ENCODE measurements around the gene ADRA2C. TPM values are rescaled to one million over a fixed set of nuclear protein-coding genes. Genes with fewer than 3 reads are reported as not detected.

The ADRA2C gene
- total RNA-seq (2014; rRNA removed; shearing (Covaris generic)), result 32.1 and 34.1 TPM in 2 replicates

DNA sequence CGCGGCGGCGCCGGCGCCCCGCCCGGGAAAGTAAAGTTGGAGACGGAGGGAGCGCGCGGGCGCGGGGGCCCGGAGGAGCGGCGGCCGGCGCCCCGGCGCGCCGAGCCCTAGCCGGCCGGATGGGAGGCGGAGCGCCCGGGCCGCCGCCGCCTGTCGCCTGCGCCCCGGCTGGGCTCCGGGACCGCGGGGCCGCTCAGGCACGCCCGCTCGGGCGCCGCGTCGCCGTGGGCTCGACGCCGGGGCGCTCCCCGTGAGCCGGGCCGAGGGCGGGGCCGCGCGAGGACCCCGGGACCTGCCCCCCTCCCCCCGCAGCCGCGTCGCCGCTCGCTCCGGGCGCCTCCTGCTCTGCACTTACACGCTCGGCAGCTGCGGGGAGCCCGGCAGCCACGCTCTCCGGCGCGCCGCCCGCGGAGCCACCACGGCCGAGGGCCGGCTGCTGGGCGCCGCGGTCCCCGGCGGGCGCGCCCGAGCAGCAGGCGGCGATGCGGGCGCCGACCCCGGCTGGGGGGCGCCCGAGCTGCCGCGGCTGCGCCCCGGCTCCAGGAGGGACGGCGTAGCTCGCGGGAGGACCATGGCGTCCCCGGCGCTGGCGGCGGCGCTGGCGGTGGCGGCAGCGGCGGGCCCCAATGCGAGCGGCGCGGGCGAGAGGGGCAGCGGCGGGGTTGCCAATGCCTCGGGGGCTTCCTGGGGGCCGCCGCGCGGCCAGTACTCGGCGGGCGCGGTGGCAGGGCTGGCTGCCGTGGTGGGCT, at the start of gene ADRA2C:
Gene ADRA2C, plus strand, starts transcription at position 350 of the 749 bp plus-strand sequence. Its CDS starts 222 bp downstream, at position 572.
- Histone ChIP-seq H3K4me3 (ENCODE audit: insufficient read depth, low read depth, low read length) (peak within 1 kb of the TSS; percentile 43), H3K27me3 (ENCODE audit: control insufficient read depth, insufficient read depth, low read length) (peaks cover 20% of the 10 kb centered on the region), H3K36me3 (replicated peaks; ENCODE audit: control insufficient read depth, insufficient read depth, low read length) (no peaks in the 10 kb centered on the region)
- peak; percentile 89 for DNase-seq

DNA sequence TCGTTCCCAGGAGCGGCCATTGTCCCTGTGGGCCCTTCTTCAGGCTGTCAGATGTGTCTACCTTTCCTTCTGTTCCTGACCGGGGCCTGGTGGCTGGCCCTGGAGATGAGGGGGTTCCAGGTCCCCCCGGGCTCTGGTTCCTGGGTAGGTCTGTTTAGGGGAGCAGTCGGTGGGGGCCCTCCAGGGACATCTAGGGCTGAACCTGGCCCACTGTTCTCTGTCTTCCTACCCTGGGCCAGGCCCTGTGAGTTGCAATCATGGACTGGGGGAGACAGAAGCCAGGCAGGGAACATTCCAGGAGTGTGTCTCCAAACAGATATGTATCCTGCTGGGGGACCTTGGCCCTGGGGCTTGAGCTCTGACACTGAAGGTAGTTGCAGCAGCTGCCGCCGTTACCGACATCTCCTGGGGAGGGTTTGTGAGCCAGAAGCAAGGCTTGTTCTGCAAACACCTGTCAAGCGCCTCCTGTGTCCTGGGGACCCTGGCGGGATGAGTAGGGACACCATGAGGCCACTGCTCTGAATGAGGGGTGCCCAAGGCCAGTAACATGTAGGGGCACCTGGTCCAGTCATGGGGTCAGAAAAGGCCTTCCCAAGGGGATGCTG, 49.5 kb upstream of the ADRA2C start:
- Histone ChIP-seq H3K27me3 (ENCODE audit: control insufficient read depth, insufficient read depth, low read length) (no peaks in the 10 kb centered on the region), H3K4me3 (ENCODE audit: insufficient read depth, low read depth, low read length) (no peak overlapping the region), H3K36me3 (replicated peaks; ENCODE audit: control insufficient read depth, insufficient read depth, low read length) (no peaks in the 10 kb centered on the region)
- no peak for DNase-seq

DNA sequence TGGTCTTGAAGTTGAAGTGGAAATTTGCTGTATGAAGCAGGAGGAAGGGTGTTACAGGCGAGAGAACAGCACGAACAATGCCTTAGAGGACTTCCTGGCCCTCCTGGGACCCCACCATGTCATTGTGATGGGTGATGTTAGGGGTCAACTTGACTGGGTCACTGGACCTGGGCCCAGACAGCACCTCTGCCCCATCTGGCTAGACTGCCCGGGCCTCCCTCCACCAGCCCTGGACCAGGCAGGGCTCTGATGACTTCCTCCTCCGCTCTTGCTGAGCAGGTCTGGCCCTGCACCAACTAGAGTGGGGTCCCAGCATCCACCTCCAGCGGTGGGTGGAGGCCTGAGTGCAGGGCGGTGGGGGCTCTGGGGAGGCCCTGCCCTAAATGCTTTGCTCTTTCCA, 48.9 kb upstream of the ADRA2C start:
- Histone ChIP-seq H3K36me3 (replicated peaks; ENCODE audit: control insufficient read depth, insufficient read depth, low read length) (no peaks in the 10 kb centered on the region), H3K4me3 (ENCODE audit: insufficient read depth, low read depth, low read length) (no peak overlapping the region), H3K27me3 (ENCODE audit: control insufficient read depth, insufficient read depth, low read length) (no peaks in the 10 kb centered on the region)
- DNase-seq, result no peak

DNA sequence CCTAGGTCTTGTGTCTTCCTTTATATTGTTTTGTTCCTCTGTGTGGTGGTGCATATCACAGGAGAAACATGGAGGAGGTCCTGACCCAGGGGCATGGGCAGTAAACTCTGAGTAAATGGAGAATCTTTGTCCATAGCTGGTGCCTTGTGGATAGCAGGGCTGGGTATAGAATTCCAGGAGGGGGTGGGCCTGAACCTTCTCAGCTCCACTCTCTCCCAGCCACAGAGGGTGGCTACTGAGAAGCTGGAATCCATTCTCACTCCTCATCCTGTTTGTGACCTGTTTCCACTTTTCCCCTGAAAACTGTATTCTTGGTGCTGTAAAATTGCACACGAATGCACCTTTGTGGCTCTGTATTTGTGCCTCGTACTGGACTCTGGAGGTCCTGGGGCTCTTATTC, 47.7 kb upstream of the ADRA2C start:
- no peak overlapping the region for H3K4me3 ChIP-seq (ENCODE audit: insufficient read depth, low read depth, low read length)
- no peak for DNase-seq
- no peaks in the 10 kb centered on the region for H3K27me3 ChIP-seq (ENCODE audit: control insufficient read depth, insufficient read depth, low read length)
- H3K36me3 ChIP-seq (replicated peaks; ENCODE audit: control insufficient read depth, insufficient read depth, low read length), result no peaks in the 10 kb centered on the region

DNA sequence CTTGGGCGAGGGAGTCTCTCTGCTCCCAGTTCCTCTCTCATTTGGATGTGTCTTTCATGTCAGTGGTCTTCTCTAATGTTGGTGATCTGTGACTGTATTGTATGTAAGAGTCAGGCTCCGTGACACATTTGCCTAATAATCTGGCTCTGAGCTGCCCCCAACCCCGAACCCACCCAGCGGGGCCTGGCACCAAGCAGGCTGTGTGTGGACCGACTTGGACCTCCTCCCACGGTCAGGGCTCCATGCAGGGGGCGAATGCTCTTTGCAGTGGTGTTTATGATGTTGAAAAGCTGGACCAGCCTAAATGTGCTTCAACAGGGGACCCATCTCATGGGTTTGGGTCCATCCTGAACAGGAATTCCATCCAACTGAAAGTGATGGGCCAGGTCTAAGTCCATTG, 47.0 kb upstream of the ADRA2C start:
- Histone ChIP-seq H3K4me3 (ENCODE audit: insufficient read depth, low read depth, low read length) (no peak overlapping the region), H3K27me3 (ENCODE audit: control insufficient read depth, insufficient read depth, low read length) (peaks cover under 1% of the 10 kb centered on the region; the same call in 1 of the 2 replicates)

DNA sequence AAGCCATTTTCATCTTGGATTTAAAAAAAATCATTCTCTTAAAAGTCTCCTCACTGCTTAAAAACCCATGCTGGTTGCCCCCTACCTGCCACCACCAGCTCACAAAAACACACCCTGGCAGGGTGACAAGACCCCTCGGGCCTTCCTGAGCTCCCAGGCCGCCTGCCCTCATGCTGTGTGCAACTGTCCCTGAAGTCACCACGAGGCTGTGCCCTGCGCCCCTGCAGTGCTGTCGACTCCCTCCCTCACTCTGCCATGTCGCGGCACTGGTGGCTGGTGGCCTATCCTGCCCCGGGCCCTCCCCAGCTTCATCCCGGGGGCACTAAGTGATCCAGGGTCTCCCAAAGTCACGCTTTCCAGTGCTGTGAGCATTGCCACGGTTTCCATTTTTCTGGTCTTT, 46.3 kb upstream of the ADRA2C start:
- H3K36me3 ChIP-seq (replicated peaks; ENCODE audit: control insufficient read depth, insufficient read depth, low read length), result no peaks in the 10 kb centered on the region
- no peak overlapping the region for H3K4me3 ChIP-seq (ENCODE audit: insufficient read depth, low read depth, low read length)
- DNase-seq, result no peak
- peaks cover 6% of the 10 kb centered on the region for H3K27me3 ChIP-seq (ENCODE audit: control insufficient read depth, insufficient read depth, low read length)

More for the DNA sequence above, 47.0 kb upstream of the ADRA2C start:
- DNase-seq, result no peak
- H3K36me3 ChIP-seq (replicated peaks; ENCODE audit: control insufficient read depth, insufficient read depth, low read length), result no peaks in the 10 kb centered on the region

DNA sequence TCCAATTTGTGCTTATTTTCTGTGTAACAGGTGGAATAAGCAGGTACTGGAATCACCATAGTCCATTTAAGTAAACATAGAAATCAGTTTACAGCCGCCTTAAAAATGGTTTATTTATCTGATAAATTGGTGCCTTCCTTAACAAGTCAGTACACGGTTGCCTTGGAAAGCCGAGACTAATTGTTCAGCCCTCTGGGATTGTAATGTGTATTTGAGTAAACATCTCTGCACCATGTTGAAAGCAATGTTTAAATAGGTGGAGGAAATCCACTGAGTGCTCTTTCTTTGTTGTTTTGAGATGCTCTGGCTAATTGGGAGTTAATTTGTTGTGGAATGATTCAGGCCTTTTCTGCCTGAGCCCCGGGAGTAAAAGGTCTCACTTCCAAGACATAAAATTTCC, 45.7 kb upstream of the ADRA2C start:
- H3K36me3 ChIP-seq (replicated peaks; ENCODE audit: control insufficient read depth, insufficient read depth, low read length), result no peaks in the 10 kb centered on the region
- H3K27me3 ChIP-seq (ENCODE audit: control insufficient read depth, insufficient read depth, low read length), result peaks cover 12% of the 10 kb centered on the region
- H3K4me3 ChIP-seq (ENCODE audit: insufficient read depth, low read depth, low read length), result no peak overlapping the region
- DNase-seq, result no peak

DNA sequence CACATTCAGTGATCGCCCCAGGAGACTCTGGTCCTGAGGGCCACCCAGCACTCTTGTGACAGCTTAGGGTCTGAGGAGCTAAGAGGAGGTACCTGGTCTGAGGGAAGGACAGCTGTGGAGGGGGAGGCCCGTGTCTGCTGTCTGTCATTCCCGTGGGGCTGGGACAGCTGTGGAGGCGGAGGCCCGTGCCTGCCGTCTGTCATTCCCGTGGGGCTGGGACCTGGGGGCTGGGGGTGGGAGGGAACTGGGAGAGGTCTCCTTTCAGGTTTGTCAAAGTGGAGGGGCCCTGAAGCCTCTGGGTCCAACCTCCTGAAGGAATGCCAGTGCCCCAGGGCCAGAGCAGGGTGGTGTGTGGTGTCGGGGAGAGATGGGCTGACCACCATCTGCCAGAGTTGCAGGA, 45.0 kb upstream of the ADRA2C start:
- no peak for DNase-seq
- no peaks in the 10 kb centered on the region for H3K36me3 ChIP-seq (replicated peaks; ENCODE audit: control insufficient read depth, insufficient read depth, low read length)
- peaks cover 14% of the 10 kb centered on the region for H3K27me3 ChIP-seq (ENCODE audit: control insufficient read depth, insufficient read depth, low read length)
- no peak overlapping the region for H3K4me3 ChIP-seq (ENCODE audit: insufficient read depth, low read depth, low read length)

DNA sequence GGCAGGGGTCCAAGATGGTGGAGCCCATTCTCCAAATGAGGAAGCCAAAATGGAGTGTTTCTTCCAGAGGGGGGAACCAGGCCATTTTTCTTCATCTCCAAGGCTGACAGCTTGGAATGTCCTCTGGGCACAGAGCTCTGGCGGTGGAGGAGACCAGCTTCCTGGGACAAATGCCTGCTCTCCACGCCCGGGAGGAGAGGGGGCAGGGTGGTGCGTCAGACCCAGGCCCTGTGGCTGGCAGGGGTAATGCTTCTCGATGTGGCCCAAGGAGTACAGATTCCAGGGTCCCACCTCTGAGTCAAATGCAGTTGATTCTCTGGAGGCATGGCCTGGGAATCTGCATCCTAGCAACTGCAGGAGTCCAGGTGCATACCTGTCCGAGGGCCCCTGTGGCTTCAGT, 44.6 kb upstream of the ADRA2C start:
- Histone ChIP-seq H3K4me3 (ENCODE audit: insufficient read depth, low read depth, low read length) (no peak overlapping the region), H3K27me3 (ENCODE audit: control insufficient read depth, insufficient read depth, low read length) (peaks cover 14% of the 10 kb centered on the region), H3K36me3 (replicated peaks; ENCODE audit: control insufficient read depth, insufficient read depth, low read length) (no peaks in the 10 kb centered on the region)
- no peak for DNase-seq

DNA sequence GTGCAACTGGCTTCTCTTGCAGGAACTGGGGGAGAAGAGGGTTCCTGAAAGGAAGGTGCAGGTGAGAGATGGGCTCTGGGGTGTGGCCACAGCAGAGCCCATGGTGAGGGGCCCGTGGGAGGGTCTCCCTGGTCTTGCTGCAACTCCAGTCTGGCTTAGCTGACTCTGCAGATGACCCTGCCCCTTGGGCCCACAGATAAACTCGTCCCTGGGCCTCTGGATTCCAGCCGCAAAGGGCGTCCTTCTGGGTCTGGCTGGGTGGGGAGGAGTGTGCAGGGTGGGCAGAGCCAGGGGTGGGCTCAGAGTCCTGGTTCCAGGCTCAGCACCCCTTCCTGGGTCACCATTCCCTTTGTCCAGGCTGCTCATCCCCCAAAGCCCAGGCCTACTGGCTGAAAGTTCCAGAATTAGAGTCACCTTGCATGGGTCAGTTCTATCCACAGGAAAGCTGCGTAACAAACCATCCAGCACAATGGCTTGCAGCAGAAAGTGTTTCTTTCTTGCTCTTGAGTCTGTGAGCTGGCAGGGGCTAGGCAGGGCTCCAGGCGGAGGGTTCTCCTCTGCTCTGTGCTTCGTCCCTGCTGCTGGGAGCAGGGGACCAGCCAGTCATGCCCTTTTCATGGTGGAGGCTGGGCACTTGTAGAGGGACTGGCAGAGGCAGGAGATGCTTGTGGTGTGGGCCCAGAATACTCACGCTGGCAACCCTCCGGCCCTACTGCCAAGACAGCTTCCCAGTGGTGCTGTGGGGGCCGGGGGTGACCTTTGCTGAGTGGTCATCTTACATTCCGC, 43.5 kb upstream of the ADRA2C start:
- DNase-seq, result no peak
- Histone ChIP-seq H3K27me3 (ENCODE audit: control insufficient read depth, insufficient read depth, low read length) (peaks cover 16% of the 10 kb centered on the region), H3K36me3 (replicated peaks; ENCODE audit: control insufficient read depth, insufficient read depth, low read length) (no peaks in the 10 kb centered on the region), H3K4me3 (ENCODE audit: insufficient read depth, low read depth, low read length) (no peak overlapping the region)

DNA sequence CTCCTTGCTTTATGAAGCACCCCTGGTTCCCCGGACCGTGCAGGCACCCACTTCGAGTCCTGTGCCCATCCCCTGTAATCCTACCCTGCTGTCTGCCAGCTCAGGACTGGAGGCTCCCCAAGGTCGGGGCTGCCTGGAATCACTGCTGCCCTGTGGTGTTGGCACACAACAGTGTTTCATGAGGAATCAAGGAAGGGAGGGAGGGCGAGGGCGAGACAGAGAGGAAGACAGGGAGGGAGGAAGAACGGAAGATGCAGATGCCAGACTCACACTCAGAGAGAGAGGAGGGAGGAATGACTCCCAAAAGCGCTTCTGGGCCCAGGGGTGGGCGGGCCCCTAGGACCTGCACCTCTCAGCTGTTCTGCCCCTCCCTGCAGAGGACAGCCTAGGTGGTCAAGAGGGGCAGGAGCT, 42.9 kb upstream of the ADRA2C start:
- H3K36me3 ChIP-seq (replicated peaks; ENCODE audit: control insufficient read depth, insufficient read depth, low read length), result no peaks in the 10 kb centered on the region
- DNase-seq, result no peak
- no peak overlapping the region for H3K4me3 ChIP-seq (ENCODE audit: insufficient read depth, low read depth, low read length)

DNA sequence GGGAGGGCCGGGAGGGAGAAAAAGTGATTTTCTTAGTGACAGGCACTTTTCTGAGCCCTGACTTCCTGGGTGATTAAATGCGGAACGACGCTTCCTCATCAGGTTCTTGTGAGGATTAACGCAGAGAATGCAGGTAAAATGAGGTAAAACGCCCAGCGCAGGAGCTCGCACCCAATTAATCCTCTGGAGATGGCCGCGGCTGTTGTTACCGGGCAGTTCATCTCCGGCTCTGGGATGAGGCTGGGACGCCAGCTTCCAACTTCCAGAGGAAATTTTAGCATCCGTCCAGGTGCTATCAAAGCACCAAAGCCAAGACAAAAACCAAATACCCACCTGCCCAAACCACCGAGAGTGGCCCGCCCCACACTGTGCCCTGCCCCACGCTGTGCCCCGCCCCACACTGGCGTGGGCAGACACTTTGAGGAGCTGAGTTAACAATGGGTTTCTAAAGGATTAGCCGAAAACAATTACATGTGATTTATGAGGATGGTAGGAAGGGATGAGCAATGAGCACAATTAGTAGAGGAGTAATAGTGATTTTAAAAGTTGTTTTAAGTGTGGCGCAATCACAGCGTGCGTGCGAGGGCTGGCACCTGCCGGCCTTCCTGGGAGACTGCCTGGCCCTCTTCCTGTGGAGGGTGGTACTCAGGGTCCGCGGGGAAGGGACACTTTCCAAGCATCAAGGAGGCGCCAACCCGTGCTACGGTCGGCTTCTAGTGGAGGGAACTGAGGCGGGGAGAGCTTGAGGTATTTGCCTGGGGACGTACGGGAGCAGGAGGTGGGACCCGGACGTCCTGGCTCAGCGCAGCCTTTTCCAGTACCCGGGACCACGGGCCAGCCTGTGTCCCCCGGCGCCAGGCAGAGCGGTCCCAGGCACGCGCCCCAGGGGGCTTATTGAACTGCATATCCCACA, 41.6 kb upstream of the ADRA2C start:
- peaks cover 16% of the 10 kb centered on the region for H3K27me3 ChIP-seq (ENCODE audit: control insufficient read depth, insufficient read depth, low read length)
- peak overlapping the region; percentile 20; the same call in 1 of the 2 replicates for H3K4me3 ChIP-seq (ENCODE audit: insufficient read depth, low read depth, low read length)
- no peaks in the 10 kb centered on the region for H3K36me3 ChIP-seq (replicated peaks; ENCODE audit: control insufficient read depth, insufficient read depth, low read length)
- peak; percentile 87 for DNase-seq

More for the DNA sequence above, 42.9 kb upstream of the ADRA2C start:
- peaks cover 16% of the 10 kb centered on the region for H3K27me3 ChIP-seq (ENCODE audit: control insufficient read depth, insufficient read depth, low read length)

DNA sequence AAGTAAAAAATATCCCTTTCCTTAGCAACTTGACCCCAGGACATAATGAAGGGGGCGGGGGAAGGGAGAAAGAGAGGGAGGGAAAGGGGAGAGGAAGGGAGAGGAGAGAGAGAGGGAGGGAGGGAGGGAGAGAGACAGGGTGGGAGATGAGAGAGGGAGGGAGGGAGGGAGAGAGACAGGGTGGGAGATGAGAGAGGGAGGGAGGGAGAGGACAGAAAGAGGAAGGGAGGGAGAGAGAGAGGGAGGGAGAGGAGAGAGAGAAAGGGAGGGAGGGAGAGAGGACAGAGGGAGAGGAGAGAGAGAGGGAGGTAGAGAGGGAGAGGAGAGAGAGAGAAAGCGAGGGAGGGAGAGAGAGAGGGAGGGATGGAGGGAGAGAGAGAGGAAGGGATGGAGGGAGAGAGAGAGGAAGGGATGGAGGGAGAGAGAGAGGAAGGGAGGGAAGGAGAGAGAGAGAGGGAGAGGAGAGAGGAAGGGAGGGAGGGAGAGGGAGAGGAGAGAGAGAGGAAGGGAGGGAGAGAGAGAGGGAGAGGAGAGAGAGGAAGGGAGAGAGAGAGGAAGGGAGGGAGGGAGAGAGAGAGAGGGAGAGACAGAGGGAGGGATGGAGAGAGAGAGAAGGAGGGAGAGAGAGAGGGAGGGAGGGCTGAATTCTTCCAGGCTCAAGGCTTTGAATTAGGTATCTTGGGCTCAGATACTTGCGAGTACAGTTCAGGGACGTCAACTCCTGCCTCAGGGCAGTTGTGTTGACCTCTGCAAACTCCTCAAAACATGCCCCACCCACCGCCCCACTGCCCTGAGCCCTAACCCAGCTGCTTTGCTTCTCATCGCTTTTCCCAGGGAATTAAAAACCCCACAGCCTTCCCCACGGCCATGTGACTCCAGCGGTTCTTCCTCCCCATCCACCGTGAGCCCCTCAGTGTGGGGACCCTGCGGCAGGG, 40.0 kb upstream of the ADRA2C start:
- Histone ChIP-seq H3K27me3 (ENCODE audit: control insufficient read depth, insufficient read depth, low read length) (peaks cover 16% of the 10 kb centered on the region), H3K36me3 (replicated peaks; ENCODE audit: control insufficient read depth, insufficient read depth, low read length) (no peaks in the 10 kb centered on the region), H3K4me3 (ENCODE audit: insufficient read depth, low read depth, low read length) (no peak overlapping the region)
- DNase-seq, result no peak
